SK-N-SH (cell line): ENCODE results near the gene DHX57. TPM values are rescaled to one million over a fixed set of nuclear protein-coding genes. Genes with fewer than 3 reads are reported as not detected.

Source experiments
- CTCF ChIA-PET: fragments of 300-600, 350-600 bp; formaldehyde crosslinking; extraction: SDS; loops from one replicate; lab custom pipeline; 2021; lab: Yijun Ruan, JAX
- POLR2A ChIA-PET: fragments of 350-600 bp; sonication (Branson Sonifier 250); formaldehyde crosslinking; extraction: SDS; loops from one replicate; lab custom pipeline; 2020; ENCODE audit warnings: antibody characterized with exemption, inconsistent platforms; lab: Yijun Ruan, JAX
- DNase-seq: peaks from one replicate; pipeline ENCODE4 v3.0.0; 2012
- H2AFZ ChIP-seq: fragments of 200-600 bp; sonication (generic); 2 replicates; pipeline ENCODE4 v1.8.1; 2016; ENCODE audit warnings: antibody characterized with exemption, mild to moderate bottlenecking, low read depth
- H3F3A ChIP-seq: fragments of 200-600 bp; sonication (generic); replicated peaks from 2 replicates; pipeline ENCODE3; 2016; ENCODE audit warnings: antibody characterized with exemption, mild to moderate bottlenecking; ENCODE audit not compliant: insufficient read depth
- H3K27ac ChIP-seq, 2 experiments: fragments of 200-500 bp in 1 of 2; fragments of 200-600 bp in 1 of 2; sonication (Bioruptor generic) in 1 of 2; sonication (generic), shearing (Covaris generic) in 1 of 2; 2 replicates each; pipeline versions ENCODE4 v1.5.1 to v1.6.1; 2014 to 2016; ENCODE audit warnings: low read depth in 2 of 2, inconsistent platforms in 1 of 2, low read length in 1 of 2, mild to moderate bottlenecking in 1 of 2, mixed read lengths in 1 of 2
- H3K27me3 ChIP-seq: fragments of 200-600 bp; sonication (generic), shearing (Covaris generic); 2 replicates; pipeline ENCODE4 v1.6.1; 2016; ENCODE audit warnings: mixed run types; ENCODE audit not compliant: insufficient read depth
- H3K36me3 ChIP-seq, 2 experiments: fragments of 200-500 bp in 1 of 2; fragments of 200-600 bp in 1 of 2; sonication (Bioruptor generic) in 1 of 2; sonication (generic) in 1 of 2; replicated peaks in 1 of 2; 2 replicates each; pipeline versions ENCODE3 to v1.5.1; 2014 to 2016; ENCODE audit warnings: low read length in 1 of 2, mild to moderate bottlenecking in 1 of 2; ENCODE audit not compliant: insufficient read depth in 2 of 2, control insufficient read depth in 1 of 2
- H3K4me1 ChIP-seq, 2 experiments: fragments of 200-500 bp in 1 of 2; fragments of 200-600 bp in 1 of 2; sonication (Bioruptor generic) in 1 of 2; sonication (generic), shearing (Covaris generic) in 1 of 2; 2 replicates each; pipeline versions ENCODE4 v1.5.1 to v1.6.1; 2014 to 2016; ENCODE audit warnings: low read depth in 1 of 2, low read length in 1 of 2, mixed run types in 1 of 2; ENCODE audit not compliant: insufficient read depth in 2 of 2, control insufficient read depth in 1 of 2
- H3K4me2 ChIP-seq: fragments of 200-600 bp; sonication (generic), shearing (Covaris generic); 2 replicates; pipeline ENCODE4 v1.6.1; 2017; ENCODE audit warnings: mixed run types
- H3K4me3 ChIP-seq, 2 experiments: fragments of 200-500 bp in 1 of 2; fragments of 200-600 bp in 1 of 2; sonication (Bioruptor generic) in 1 of 2; sonication (generic), shearing (Covaris generic) in 1 of 2; 2 replicates each; pipeline versions ENCODE4 v1.5.1 to v1.8.1; 2014 to 2016; ENCODE audit warnings: low read depth in 2 of 2, inconsistent platforms in 1 of 2, low read length in 1 of 2, mild to moderate bottlenecking in 1 of 2, mixed read lengths in 1 of 2, moderate library complexity in 1 of 2
- H3K79me2 ChIP-seq: fragments of 200-600 bp; sonication (generic); 2 replicates; pipeline ENCODE4 v1.8.1; 2017; ENCODE audit warnings: mild to moderate bottlenecking; ENCODE audit not compliant: insufficient read depth
- H3K9ac ChIP-seq: fragments of 200-600 bp; sonication (generic); 2 replicates; pipeline ENCODE4 v1.6.1; 2017; ENCODE audit warnings: mixed run types
- H3K9me2 ChIP-seq: fragments of 200-600 bp; sonication (generic); 2 replicates; pipeline ENCODE4 v1.6.1; 2017; ENCODE audit warnings: mixed run types
- H3K9me3 ChIP-seq: fragments of 200-600 bp; sonication (generic); 2 replicates; pipeline ENCODE4 v1.6.1; 2017; ENCODE audit warnings: mixed run types, mild to moderate bottlenecking, moderate library complexity
- H4K20me1 ChIP-seq: fragments of 200-600 bp; sonication (generic); 2 replicates; pipeline ENCODE4 v1.6.1; 2017; ENCODE audit warnings: mild to moderate bottlenecking, mixed run types; ENCODE audit not compliant: insufficient read depth
- CHD2 ChIP-seq: fragments of 150-350 bp; IDR thresholded peaks from 2 replicates; pipeline ENCODE4 v1.6.1; 2018; ENCODE audit warnings: low read length; ENCODE audit not compliant: partially characterized antibody
- ELF1 ChIP-seq: IDR thresholded peaks from 2 replicates; pipeline ENCODE4 v1.4.0; 2012
- EP300 ChIP-seq, 2 experiments: IDR thresholded peaks; 2 replicates each; pipeline versions ENCODE4 v1.4.0 to v1.6.1; 2012; ENCODE audit warnings: borderline replicate concordance in 1 of 2, low read depth in 1 of 2, low read length in 1 of 2
- EZH2phosphoT487 ChIP-seq: fragments of 200-600 bp; sonication (generic); IDR thresholded peaks from 2 replicates; pipeline ENCODE4 v1.6.1; 2017; ENCODE audit warnings: low read depth, mixed run types, mild to moderate bottlenecking, antibody characterized with exemption, moderate library complexity, borderline replicate concordance
- FOSL2 ChIP-seq: IDR thresholded peaks from 2 replicates; pipeline ENCODE4 v1.4.0; 2012; ENCODE audit warnings: low read depth, mild to moderate bottlenecking, moderate library complexity, borderline replicate concordance
- FOXM1 ChIP-seq: IDR thresholded peaks from 2 replicates; pipeline ENCODE4 v1.4.0; 2012; ENCODE audit warnings: low read depth, mild to moderate bottlenecking
- GABPA ChIP-seq: IDR thresholded peaks from 2 replicates; pipeline ENCODE4 v1.4.0; 2012; ENCODE audit warnings: low read depth, mild to moderate bottlenecking
- GATA2 ChIP-seq: sonication (generic); formaldehyde crosslinking; IDR thresholded peaks from 2 replicates; pipeline ENCODE4 v1.5.0; 2020; ENCODE audit warnings: mild to moderate bottlenecking, missing genetic modification reagents
- JUND ChIP-seq: IDR thresholded peaks from 2 replicates; pipeline ENCODE4 v1.4.0; 2012
- MEF2A ChIP-seq: IDR thresholded peaks from 2 replicates; pipeline ENCODE4 v1.4.0; 2012; ENCODE audit warnings: low read depth, borderline replicate concordance
- NFIC ChIP-seq: IDR thresholded peaks from 2 replicates; pipeline ENCODE4 v1.4.0; 2012; ENCODE audit warnings: borderline replicate concordance
- POLR2AphosphoS5 ChIP-seq: IDR thresholded peaks from 2 replicates; pipeline ENCODE4 v1.6.1; 2012; ENCODE audit warnings: low read depth, low read length
- RFX5 ChIP-seq: IDR thresholded peaks from 2 replicates; pipeline ENCODE4 v1.6.1; 2012; ENCODE audit warnings: mild to moderate bottlenecking, improper control_type of control experiment, low read length
- TCF12 ChIP-seq: IDR thresholded peaks from 2 replicates; pipeline ENCODE4 v1.4.0; 2012
- TEAD4 ChIP-seq: IDR thresholded peaks from 2 replicates; pipeline ENCODE4 v1.4.0; 2012; ENCODE audit warnings: mild to moderate bottlenecking, borderline replicate concordance; ENCODE audit not compliant: insufficient read depth
- YY1 ChIP-seq: IDR thresholded peaks from 2 replicates; pipeline ENCODE4 v1.4.0; 2012; ENCODE audit warnings: low read depth, mild to moderate bottlenecking
- ZBTB33 ChIP-seq: IDR thresholded peaks from 2 replicates; pipeline ENCODE4 v1.4.0; 2012; ENCODE audit warnings: low read depth, borderline replicate concordance
- WGBS: methylation state at CpG from one replicate; pipeline ENCODE4 v1.1.6; 2017; ENCODE audit warnings: low lambda C conversion rate; 5-methylcytosine and 5-hydroxymethylcytosine counted together
- polyA plus RNA-seq, 3 experiments: library from polyadenylated mRNA; depleted of rRNA; stranded (reverse); fragments of >200 nt; gene quantifications; 2 replicates each; pipeline ENCODE4 v1.2.3, GENCODE V29; 2012
- TF ChIP-seq, protein P1 (sequence below): fragments of 150-350 bp; IDR thresholded peaks from 2 replicates; pipeline ENCODE4 v1.6.1; 2016; ENCODE audit warnings: mild to moderate bottlenecking, low read depth, low read length
- TF ChIP-seq, protein P2 (sequence below): fragments of 150-350 bp; IDR thresholded peaks from 2 replicates; pipeline ENCODE4 v1.6.1; 2017; ENCODE audit warnings: antibody characterized with exemption, low read length, low read depth, borderline replicate concordance

Gene DHX57
- polyA plus RNA-seq, 1 of the 3 experiments (the other 2 are of a cell fraction): 12.3 TPM

- no peak overlapping the region for H3K9ac ChIP-seq
- H3K4me1 ChIP-seq: peaks cover 0 to 13% of the 10 kb centered on the region in 2 experiments; a peak in 1 of 4 replicates
- 8% methylated on average over 1 of the region's 1 CpG for WGBS
- H3K79me2 ChIP-seq: no peaks in the 10 kb centered on the region
- H3F3A ChIP-seq: no peaks in the 10 kb centered on the region
- no peak for DNase-seq
- ChIA-PET POLR2A (no interaction called here), CTCF (interaction anchor here (1.4 kb wide), 1 partner anchor 317 kb away, joined by 5 read pairs; no protein-coding TSS in a partner anchor)
- no peaks in the 10 kb centered on the region for H4K20me1 ChIP-seq
- no peak overlapping the region for H3K27ac ChIP-seq
- no peaks in the 10 kb centered on the region for H3K36me3 ChIP-seq
- no peak overlapping the region for H2AFZ ChIP-seq
- H3K9me3 ChIP-seq: no peaks in the 10 kb centered on the region
- no peaks in the 10 kb centered on the region for H3K27me3 ChIP-seq
- TF ChIP-seq FOXM1: no peak
- H3K4me2 ChIP-seq: no peak overlapping the region
- no peaks in the 10 kb centered on the region for H3K9me2 ChIP-seq
- no peak overlapping the region for H3K4me3 ChIP-seq
These were observed 36.9 kb upstream of the DHX57 start for GRCh38 chr2:38912619-38913018.

- H3K9me2 ChIP-seq: no peaks in the 10 kb centered on the region
These were observed 35.5 kb upstream of the DHX57 start for GRCh38 chr2:38911191-38911590.

More at GRCh38 chr2:38911191-38911590, 35.5 kb upstream of the DHX57 start:
- H3K4me1 ChIP-seq: peaks cover 0 to 17% of the 10 kb centered on the region in 2 experiments; a peak in 1 of 4 replicates
- no peak overlapping the region for H3K27ac ChIP-seq
- TF ChIP-seq FOSL2 (no peak), CHD2 (no peak), YY1 (no peak), GABPA (no peak), EP300 (IDR thresholded peaks at IDR 0.05; ENCODE audit: borderline replicate concordance in 1 of 2, low read depth in 1 of 2, low read length in 1 of 2) (no peak), TEAD4 (no peak), POLR2AphosphoS5 (no peak), ZBTB33 (no peak), RFX5 (no peak), GATA2 (CRISPR knock-in tag) (no peak), EZH2phosphoT487 (no peak), NFIC (no peak), ELF1 (no peak), JUND (no peak), TCF12 (no peak), MEF2A (no peak)
- TF ChIP-seq, protein P1, sequence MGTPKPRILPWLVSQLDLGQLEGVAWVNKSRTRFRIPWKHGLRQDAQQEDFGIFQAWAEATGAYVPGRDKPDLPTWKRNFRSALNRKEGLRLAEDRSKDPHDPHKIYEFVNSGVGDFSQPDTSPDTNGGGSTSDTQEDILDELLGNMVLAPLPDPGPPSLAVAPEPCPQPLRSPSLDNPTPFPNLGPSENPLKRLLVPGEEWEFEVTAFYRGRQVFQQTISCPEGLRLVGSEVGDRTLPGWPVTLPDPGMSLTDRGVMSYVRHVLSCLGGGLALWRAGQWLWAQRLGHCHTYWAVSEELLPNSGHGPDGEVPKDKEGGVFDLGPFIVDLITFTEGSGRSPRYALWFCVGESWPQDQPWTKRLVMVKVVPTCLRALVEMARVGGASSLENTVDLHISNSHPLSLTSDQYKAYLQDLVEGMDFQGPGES: no peak
- TF ChIP-seq, protein P2, sequence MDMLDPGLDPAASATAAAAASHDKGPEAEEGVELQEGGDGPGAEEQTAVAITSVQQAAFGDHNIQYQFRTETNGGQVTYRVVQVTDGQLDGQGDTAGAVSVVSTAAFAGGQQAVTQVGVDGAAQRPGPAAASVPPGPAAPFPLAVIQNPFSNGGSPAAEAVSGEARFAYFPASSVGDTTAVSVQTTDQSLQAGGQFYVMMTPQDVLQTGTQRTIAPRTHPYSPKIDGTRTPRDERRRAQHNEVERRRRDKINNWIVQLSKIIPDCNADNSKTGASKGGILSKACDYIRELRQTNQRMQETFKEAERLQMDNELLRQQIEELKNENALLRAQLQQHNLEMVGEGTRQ: no peak
- TF ChIP-seq, all 33 proteins: peak for 0
- no peak overlapping the region for H3K4me3 ChIP-seq
- H3K36me3 ChIP-seq: no peaks in the 10 kb centered on the region
- H2AFZ ChIP-seq: no peak overlapping the region
- no peaks in the 10 kb centered on the region for H3F3A ChIP-seq
- ChIA-PET POLR2A (no interaction called here), CTCF (interaction anchor here (1.4 kb wide), 1 partner anchor 36 kb away, joined by 4 read pairs; no protein-coding TSS in a partner anchor)
- no peaks in the 10 kb centered on the region for H3K79me2 ChIP-seq
- no peaks in the 10 kb centered on the region for H3K9me3 ChIP-seq
- no peak overlapping the region for H3K9ac ChIP-seq
- H4K20me1 ChIP-seq: no peaks in the 10 kb centered on the region
- no peak overlapping the region for H3K4me2 ChIP-seq
- H3K27me3 ChIP-seq: no peaks in the 10 kb centered on the region
- 86% methylated on average over 1 of the region's 1 CpG for WGBS
- DNase-seq: no peak
